Lung microvascular endothelial cell (primary cell): ENCODE measurements around the gene NRCAM. TPM values are rescaled to one million over a fixed set of nuclear protein-coding genes. Genes with fewer than 3 reads are reported as not detected.
"Not testable (repeated sequence)": the region's sequence is repeated elsewhere in the genome, so short reads cannot be mapped to it uniquely, and the experiment has no call there.

Experiments
- DNase-seq, 2 donors: peaks; one replicate each; pipeline versions ENCODE4 v3.0.0 to v3.0.0-alpha.2; 2010; ENCODE audit warnings: low read depth in 2 of 2
- total RNA-seq: library from RNA; depleted of rRNA; stranded (reverse); fragments of >200 nt; gene quantifications from 2 replicates; pipeline ENCODE4 v1.2.1, GENCODE V29; 2014

The NRCAM gene
- total RNA-seq, 1 donor from 2014 or later, result 1.2 TPM

DNA sequence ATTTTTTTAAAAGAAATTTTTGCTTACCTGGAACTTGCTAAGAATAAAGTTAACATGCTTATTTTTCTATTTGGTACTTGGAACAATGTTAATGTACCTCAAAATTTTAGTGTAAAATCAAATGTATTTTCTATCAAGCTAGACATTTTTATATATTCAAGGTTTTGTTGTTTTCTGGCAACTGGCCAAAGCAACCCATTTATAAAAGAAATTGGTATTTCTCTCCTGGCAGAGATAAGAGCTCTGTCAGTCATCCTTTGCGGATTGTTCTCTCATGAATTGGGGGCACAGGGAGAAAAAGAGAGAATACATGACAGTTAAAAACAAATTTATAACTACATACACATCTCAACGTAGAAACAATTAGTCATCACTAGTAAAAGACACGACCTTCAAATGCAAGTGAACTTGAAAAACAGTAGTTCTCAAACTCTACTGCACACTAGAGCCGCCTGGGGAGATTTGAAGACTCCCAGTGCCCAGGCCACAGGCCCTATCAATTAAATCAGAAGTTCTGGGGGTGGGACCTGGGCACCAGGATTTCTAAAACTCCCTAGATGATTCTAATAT is 173.7 kb downstream of the NRCAM start:
- peak; percentile 38 to 64 for DNase-seq

DNA sequence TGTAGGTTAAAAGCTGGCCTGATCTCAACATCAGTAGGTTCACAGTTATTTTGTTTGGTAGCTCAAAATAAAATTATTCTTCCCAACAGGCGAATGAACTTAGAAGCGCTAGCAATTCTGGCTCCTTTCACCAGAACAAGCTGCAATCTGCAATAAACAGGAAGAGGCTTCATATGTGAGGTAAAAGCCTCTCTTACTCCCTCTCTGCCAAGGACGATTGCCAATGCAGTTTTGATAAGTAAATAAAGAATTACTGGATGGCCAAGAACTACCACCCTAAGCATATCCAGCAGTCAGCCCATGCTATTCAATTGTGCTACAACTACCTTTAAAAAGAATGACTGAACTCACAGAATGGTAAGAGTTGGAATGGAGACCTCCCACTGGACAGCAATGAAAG is 176.1 kb downstream of the NRCAM start:
- peak; percentile 34 to 59 for DNase-seq

DNA sequence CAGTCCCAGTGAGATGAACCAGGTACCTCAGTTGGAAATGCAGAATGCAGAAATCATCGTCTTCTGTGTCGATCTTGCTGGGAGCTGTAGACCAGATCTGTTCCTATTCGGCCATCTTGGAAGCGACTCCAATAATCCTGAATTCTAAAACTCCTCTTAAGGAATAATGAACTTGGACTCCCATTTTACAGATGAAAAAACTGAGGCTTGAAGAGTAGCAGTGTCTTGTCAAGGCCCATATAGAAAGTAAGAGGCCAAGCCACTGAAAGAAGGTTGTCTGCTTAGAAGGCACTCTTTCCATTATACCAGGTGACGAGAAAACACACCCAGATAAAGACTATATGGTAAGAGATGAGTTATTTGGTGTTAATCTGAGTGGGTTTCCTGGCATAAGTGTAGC is 177.5 kb downstream of the NRCAM start:
- no peak for DNase-seq

DNA sequence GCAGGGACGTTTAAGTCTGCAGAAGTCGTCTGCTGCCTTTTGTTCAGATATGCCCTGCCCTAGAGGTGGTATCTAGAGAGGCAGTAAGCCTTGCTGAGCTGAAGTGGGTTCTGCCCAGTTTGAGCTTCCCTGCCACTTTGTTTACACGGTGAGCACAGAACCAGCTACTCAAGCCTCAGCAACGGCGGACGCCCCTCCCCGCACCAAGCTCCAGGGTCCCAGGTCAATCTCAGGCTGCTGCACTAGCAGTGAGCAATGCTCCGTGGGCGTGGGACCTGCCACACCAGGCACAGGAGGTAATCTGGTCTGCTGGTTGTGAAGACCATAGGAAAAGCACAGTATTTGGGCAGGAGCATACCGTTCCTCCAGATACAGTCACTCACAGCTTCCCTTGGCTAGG is 178.0 kb downstream of the NRCAM start:
- DNase-seq, result no peak

DNA sequence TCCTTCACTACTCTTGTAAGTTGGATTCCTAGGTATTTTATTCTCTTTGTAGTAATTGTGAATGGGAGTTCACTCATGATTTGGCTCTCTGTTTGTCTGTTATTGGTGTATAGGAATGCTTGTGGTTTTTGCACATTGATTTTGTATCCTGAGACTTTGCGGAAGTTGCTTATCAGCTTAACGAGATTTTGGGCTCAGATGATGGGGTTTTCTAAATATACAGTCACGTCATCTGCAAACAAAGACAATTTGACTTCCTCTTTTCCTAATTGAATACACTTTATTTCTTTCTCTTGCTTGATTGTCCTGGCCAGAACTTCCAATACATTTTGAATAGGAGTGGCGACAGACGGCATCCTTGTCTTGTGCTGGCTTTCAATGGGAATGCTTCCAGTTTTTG is 181.8 kb downstream of the NRCAM start:
- DNase-seq, result not testable (repeated sequence)

DNA sequence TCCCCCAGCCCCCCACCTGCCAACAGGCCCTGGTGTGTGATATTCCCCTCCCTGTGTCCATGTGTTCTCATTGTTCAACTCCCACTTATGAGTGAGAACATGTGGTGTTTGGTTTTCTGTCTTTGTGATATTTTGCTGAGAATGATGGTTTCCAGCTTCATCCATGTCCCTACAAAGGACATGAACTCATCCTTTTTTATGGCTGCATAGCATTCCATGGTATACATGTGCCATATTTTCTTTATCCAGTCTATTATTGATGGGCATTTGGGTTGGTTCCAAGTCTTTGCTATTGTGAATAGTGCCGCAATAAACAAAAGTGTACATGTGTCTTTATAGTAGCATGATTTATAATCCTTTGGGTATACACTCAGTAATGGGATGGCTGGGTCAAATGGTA is 183.3 kb downstream of the NRCAM start:
- DNase-seq, result not testable (repeated sequence)

DNA sequence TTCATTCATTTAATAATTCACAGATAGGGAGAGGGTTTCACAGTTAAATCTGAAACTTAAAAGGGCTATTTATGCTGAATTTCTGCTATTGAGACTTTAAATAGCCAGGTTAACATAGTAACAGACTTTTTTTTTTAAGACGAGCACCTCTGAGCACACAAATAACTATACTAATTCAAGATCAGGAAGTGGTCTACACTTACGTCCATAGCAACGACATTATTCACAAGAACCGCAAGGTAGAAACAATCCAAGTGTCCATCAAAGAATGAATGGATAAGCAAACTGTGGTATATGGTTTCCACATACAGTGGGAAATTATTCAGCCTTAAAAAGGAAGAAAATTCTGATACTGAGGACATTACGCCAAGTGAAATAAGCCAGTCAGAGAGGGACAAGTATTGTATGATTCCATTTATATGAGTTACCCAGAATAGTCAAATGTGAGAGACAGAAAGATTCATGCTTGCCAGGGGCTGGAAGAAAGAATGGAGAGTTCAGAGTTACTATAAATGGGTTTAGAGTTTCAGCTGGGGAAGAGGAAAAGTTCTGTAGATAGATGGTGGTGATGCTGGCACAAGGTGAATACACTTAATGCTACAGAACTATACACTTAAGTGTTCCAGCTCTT is 185.7 kb downstream of the NRCAM start:
- peak in 1 of 2 donors; percentile 52 for DNase-seq

DNA sequence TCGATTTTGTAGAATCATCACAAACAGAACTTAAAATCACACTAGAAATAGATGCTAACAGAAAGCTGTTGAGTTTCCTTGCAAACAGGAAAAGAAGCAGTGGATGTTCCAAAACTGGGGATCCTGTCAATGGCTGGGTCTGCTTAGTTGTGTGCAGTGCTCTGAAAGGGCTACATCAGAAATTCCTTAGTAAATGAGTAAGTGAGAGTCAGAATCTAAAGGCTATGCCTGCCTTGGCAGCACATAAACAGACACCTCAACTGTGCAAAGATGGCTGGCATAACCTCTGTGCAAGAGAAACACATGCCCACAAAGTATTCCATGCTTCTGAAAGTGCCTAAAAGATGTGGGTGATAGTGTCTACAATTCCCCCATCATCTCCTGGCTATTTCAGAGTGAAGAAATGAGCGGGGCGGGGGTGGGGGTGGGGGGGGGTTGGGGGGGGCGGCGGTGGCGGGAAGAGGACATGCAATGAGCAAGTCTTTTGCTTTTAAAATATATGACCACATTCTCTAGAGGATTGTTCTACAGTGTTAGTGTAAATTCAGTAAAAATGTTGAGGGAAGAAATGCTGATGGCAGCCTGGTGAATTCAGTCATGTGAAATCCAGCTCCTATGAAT is 187.9 kb downstream of the NRCAM start:
- no peak for DNase-seq

DNA sequence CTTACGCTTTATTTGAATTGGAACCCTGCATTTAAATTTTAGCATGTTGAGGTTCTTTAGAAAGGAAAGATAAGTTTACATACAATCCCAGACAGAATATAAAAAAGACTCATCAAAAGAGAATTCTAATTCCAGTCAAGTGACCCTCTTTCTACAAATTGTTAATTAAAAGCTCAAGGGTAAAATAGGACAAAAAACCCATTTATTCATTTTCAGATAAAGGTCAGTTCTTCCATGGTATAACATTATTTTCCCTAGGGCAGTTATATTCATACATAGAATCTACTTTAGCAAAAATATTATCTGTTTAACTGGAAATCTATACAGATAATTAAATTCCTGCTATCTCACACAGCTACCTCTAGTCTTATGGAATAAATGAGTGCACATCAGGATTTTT is 188.6 kb downstream of the NRCAM start:
- no peak for DNase-seq

DNA sequence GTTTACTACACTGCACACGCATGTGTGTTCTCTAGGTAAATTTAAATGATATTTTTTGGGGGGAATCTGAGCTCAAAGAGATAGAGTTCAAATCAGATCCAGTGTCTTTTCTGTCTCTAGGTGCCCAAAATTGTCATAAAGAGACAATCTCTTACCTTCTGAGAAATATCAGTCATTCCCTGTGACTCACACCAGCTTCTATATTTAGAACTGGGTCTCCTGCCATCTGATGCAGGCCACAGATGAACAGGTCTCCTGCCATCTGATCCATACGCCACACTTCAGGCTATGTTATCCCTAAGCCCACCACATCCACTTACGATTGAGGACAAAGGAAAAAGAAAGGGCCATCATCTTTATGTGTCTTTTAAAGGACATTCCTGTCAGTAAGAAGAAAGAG is 189.7 kb downstream of the NRCAM start:
- no peak for DNase-seq

DNA sequence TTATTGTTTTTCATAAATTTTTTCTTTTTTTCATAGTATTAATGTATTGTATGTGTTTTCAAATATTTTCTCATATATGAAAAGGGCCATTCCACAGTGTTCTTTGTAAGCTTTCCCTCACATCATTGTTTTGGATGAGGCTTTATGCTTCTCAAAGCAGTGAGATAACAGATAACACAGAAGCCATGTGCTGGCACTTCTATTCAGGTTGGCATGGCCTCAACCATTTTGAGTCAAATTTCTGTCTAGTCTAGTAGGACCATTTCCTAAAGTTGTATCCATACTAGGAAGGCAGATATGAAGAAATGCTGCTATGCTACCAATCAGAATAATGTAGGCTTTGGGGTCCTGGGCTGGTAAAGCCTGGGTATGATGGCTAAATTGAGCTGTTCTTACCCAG is 190.2 kb downstream of the NRCAM start:
- no peak for DNase-seq

DNA sequence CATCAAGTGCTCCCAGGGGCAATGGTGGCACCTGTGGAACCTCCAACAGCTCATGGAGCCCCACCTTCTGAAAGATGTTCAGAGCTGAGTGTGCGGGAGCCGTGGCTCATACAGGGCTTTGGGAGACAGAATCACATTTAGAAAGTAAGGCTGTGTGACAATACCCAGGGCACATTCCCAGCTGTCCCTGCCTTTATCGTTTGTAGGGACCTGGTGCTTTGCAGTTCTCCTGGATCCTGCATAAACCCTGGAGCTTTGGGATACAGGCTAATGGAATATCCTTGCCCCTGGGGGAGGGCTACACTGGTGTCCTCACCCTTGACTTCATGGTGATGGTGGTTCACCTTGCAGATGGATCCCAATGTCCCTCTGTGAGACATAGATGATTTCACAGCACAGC is 191.2 kb downstream of the NRCAM start:
- no peak for DNase-seq

DNA sequence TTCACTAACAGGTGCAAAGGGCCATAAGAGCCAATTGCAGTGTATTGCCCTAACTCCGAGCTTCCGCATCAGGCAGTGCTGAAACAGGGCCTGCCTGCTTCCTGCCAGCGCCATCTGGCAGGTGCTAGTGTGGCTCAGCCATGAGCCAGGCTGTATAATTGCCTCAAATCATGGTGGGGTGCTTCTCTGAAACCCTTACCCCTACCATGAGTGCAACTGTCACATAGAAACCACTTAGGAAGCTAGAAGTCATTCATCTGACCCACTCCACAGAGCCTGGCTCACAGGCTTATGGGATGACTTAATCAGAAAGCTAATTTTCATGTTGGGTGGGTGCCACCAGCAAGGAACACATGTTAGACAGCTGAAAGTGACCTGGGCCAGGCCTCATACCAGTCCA is 192.8 kb downstream of the NRCAM start:
- DNase-seq, result no peak

DNA sequence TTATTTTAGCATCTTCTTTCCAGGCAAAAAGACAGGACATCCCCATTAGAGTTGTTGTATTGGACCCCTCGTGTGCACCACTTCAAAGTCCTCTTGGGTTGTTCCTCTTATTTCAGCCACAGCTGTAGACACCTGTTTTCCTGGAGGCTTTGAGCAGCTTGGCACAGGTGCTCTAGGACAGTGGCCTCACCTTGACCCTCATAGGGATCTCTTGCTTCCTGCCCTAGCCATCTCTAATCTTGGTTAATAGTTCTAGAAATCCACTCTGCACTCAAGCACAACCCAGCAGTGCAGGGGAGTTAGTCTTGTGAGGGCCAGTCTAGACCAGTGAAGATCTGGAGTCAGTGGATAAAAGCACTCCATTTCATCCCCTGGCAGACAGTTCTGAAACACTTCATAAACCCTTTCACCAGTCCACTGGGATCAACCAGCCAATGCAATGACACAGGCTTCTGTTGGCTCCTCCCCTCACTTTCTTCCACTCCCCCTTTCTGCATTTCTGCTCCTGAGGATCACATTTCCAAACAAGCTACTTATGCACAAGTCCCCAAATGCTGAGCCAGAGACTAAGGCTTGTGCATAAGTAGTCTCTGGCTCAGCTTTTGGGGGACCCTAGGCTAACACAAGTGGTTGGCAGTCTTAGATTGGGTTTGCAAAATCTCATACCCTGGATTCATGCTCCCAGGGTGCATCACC is 194.5 kb downstream of the NRCAM start:
- no peak for DNase-seq

DNA sequence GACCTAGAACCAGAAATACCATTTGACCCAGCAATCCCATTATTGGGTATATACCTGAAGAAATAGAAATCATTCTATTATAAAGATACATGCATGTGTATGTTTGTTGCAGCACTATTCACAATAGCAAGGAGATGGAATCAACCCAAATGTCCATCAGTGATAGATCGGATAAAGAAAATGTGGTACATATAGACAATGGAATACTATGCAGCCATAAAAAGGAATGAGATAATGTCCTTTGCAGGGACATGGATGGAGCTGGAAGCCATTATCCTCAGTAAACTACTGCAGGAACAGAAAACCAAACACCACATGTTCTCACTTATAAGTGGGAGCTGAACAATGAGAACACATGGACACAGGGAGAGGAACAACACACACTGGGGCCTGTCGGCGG is 196.8 kb downstream of the NRCAM start:
- DNase-seq, result not testable (repeated sequence)

DNA sequence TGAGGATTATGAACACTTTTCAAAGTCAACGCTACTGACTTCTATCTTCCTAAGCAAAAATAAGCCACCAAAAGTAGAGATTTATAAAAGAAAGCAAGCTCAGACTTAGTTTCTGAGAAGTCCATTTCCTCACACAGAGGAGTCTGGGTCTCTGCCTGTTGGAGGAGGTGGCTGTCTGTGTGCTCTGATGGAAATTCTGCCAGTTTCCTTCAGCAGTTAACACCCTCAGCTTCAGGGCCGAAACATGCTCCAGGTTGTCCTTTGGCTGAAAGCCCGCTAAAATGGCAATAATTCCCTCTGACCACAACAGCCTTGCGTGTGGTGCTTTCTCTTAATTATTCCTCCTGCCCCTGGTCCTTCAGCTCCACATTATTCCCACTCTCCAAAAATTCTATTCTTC is 198.3 kb downstream of the NRCAM start:
- no peak for DNase-seq

DNA sequence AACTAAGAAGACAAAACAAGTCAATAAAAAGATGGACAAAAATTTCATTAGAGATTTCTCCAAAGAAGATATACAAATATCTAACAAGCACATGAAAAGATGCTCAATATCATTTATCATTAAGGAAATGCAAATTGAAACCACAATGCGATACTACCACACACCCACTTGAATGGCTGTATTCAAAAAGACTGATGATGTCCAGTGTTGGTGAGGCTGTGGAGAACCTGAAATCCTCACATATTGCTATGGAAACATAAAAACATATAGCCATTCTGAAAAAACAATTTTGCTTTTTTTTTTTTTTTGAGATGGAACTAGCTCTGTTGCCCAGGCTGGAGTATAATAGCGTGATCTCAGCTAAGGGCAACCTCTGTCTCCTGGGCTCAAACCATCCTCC is 202.0 kb downstream of the NRCAM start:
- no peak for DNase-seq

DNA sequence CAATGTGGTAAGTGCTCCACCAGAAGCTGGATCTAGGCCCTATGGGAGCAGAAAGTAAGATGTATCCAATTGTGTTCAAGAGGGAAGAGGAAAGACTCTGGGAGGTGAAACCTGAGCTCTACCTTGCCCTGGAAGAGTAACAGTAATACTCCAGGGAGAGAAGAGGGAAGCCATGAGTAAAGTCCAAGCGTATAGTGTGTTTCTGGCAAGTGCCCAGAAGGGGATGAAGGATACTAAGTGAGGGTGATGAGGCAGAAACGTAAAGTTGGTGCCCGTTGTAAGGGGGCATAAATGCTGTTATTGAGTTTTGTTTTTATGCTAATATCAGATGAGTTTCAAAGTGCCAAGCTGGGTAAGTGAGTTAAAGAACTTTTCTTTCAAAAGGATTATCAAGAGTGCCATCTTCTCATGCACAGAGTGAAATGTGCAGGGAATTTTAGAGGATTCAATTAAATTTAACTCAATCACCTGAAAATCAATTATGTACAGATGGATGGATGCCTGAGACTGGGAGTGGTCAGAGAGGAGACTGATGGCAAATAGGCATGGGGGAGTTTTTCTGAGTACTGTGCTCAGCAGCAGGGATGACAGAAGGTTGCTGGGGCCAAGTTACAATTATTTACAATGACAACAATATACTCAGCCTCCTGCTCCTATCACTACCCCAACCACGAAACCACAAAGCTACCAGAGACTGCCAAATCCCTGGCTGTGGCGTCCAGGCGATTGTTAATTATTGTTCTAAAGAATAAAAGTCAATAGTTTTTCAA is 202.8 kb downstream of the NRCAM start:
- peak in 1 of 2 donors; percentile 25 for DNase-seq

DNA sequence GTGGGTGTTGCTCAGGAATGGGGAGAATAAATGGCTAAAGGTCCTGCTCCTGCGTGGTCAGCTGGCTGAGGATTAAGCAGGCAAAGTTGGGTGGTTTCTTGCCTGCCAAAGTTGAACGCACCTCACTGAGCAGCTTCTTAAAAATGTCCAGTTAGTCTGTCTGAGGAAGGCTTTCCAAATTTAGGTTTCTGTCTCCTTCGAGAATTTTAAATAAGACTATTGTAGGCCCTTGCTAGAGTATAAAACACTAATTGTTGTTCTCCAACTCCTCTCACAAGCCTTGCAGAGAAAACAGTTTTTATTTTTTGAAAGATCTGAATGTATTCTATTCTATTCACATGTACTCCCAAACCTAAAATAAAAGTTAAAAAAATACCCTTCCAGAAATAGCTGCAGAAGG is 204.1 kb downstream of the NRCAM start:
- no peak for DNase-seq

DNA sequence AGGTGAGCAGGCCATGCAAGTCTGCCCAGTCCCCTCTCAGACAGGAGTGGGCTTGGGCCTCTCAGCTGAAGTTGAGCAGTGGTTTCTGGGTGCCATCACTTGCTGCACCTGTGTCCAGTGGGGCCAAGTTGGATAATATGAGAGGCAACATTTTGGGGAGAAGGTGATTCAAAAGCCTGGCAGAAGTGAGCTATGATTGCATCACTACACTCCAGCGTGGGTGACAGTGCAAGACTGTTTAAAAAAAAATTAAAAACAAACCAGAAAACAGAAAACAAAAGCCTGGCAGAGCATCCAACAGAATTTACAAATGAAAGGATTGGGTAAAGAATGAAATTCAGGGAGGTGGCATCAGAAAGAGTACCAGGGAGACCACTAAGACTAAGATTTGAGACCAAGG is 204.5 kb downstream of the NRCAM start:
- DNase-seq, result no peak

DNA sequence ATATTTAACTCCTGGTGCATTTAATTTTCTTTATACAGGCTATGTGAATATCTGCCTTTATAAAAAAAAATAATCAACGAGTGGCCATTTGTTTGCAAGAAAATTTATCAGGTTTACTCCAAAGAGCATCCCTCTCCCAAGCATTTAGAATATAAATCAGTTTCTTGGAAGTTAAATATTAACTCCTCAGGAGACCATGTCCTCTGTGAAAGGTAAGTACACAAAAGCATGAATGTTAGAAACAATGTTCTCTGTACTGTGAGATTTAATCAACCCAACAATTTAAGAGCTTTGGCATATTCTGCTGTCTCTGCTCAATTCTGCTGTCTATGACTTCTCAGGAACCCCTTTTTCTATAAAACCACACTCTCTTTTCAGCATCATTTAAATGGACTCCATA is 206.8 kb downstream of the NRCAM start:
- DNase-seq, result no peak

DNA sequence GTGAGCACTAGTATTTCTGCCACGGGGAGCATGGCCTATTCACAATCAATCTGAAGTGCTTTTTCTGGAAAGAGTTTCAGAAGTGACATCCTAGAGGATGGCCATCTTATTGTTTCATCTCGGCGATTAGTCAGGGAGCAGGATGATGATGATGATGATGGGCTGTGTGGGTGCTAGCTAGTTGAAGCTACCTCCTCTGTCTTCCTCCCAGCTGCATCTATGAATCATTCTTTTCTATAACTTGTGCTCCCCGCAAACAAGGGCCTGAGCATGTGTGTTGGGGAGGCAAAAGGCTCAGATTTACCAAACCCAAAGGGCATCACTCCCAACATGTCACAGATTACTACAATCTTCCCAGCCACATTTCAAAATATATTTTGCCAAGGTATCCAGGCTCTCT is 207.4 kb downstream of the NRCAM start:
- DNase-seq, result peak in 1 of 2 donors; percentile 19
